Right kidney (tissue), 9 donors: Measurements from ENCODE around the gene LIPC.

Experiments
- DNase-seq: peaks from one replicate; pipeline ENCODE4 v3.0.0-alpha.2; 2016
- long read RNA-seq, 8 donors: transcript quantifications; one replicate each; lab custom pipeline, GENCODE V29; 2026

LIPC gene
- long read RNA-seq, donor 1, transcript LIPC-201 (9 exons, 2,751 nt) = major isoform, 11 of 11 reads
- long read RNA-seq, donor 1, partial matches to known transcripts = 0 of 11 reads
- long read RNA-seq, donor 1, other reads (novel, unspliced or antisense) = 0 of 11 reads
- long read RNA-seq, donor 2, partial matches to known transcripts = 0 of 2 reads
- long read RNA-seq, donor 2, other reads (novel, unspliced or antisense) = 0 of 2 reads
- long read RNA-seq, donor 3 = 0 reads
- long read RNA-seq, donor 4, partial matches to known transcripts = 0 of 2 reads
- long read RNA-seq, donor 4, other reads (novel, unspliced or antisense) = 0 of 2 reads
- long read RNA-seq, donor 5, transcript LIPC-201 (9 exons, 2,751 nt) = major isoform, 7 of 7 reads
- long read RNA-seq, donor 5, partial matches to known transcripts = 0 of 7 reads
- long read RNA-seq, donor 5, other reads (novel, unspliced or antisense) = 0 of 7 reads
- long read RNA-seq, donor 6, partial matches to known transcripts = 0 of 2 reads
- long read RNA-seq, donor 6, other reads (novel, unspliced or antisense) = 0 of 2 reads
- long read RNA-seq, donor 7 = 0 reads
- long read RNA-seq, donor 8, partial matches to known transcripts = 0 of 1 reads
- long read RNA-seq, donor 8, other reads (novel, unspliced or antisense) = 0 of 1 reads

- DNase-seq = no peak
These were observed at the start of gene LIPC for GRCh38 chr15:58431221-58432149. LIPC (plus strand) TSS chr15:58431991; CDS start chr15:58432033, 42 bp downstream.

- DNase-seq = no peak
These were observed 47.9 kb upstream of the LIPC start for GRCh38 chr15:58383876-58384275.

DNA sequence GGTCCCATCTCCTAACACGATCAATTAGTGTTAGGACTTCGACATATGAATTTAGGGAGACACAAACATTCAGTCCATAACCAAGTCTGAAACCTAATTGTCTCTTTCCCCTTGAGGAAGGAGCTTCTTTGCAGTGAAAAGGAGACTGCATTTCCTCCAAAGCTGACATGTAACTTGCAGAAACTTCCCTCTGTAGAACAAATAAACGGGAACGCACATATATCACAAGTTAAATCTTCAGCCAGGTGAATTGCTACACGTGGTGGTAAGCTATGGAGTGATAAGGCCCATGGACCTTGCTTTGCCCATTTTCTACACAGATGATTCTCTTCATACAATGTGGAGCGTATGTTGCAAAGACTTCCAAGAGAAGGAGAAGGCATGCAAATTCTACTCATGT is 47.1 kb upstream of the LIPC start:
- DNase-seq = no peak

DNA sequence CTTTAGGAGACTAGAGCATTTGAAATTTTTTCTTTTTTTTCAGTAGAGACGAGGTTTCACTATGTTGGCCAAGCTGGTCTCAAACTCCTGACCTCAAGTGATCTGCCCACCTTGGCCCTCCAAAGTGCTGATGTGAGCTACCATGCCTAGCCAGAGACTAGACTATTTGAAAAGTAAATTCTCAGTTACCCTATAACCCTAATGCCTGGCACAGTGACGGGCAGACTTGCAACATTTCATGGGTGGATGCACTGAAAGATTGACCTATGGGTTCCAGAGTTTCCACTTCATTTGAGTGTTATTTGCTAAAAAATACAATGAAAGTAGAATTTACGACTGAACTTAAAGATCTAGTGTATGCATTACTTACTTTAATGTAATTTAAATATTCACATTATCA is 45.7 kb upstream of the LIPC start:
- DNase-seq = no peak

DNA sequence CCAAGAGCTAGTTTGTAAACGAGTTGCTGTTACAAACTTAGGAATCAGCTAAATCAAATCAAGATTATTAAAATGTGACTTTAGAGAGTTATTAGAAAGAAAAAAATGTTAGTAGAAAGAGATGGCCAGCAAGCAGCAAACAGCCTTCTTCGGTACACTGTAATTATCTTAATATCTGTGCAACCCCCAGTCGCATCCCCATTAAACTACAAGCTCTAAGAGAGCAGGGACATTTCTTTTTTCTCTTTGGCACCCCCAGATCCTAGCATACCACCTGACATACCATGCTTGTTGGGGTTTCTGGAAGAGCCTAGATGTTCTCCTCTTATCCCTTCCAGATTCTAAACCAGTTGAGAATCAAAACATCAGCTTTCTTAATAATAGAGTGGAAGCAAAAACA is 45.1 kb upstream of the LIPC start:
- no peak for DNase-seq

- no peak for DNase-seq
These were observed 44.7 kb upstream of the LIPC start for GRCh38 chr15:58387130-58387529.

DNA sequence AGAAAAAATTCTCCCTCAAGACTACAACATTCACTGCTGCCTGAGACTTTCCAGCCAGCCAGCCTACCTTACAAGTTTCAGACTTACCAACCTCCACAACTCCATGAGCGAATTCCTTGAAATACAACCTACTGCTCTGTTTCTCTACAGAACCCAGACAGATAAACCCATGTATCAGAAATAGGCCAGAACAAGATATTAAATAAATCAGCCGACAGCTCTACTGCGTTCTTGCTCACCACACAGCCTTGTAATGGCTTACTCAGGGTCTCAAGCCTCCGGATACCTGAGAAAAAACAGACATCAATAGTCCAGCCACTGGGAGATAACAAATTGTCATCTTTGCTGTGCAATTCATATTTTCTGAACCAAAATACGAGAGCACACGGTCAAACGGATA is 43.6 kb upstream of the LIPC start:
- DNase-seq = no peak

GRCh38 chr15:58390118-58390517 is 41.7 kb upstream of the LIPC start:
- no peak for DNase-seq

DNA sequence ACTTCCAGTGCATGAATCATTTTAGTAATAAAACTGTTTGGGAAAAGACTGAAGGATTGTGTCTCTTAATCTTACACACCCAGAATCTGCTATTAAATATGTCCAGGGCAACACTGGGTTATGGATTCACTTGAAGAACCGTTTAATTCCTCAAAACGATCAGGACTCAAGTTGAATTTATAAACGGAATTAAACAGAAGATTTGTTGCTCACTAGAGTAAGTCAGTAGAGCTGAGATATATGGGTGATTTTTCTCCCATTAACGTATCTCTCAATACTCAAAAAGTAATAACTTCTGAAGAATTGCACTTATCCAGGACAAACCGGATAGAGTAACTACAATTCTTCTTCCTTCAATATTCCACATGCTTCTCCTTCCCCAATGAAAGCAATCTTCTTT is 41.1 kb upstream of the LIPC start:
- no peak for DNase-seq

- no peak for DNase-seq
These were observed 40.7 kb upstream of the LIPC start for GRCh38 chr15:58391088-58391487.

GRCh38 chr15:58392141-58392540 is 39.6 kb upstream of the LIPC start:
- DNase-seq = no peak

- DNase-seq = no peak
These were observed 39.1 kb upstream of the LIPC start for GRCh38 chr15:58392611-58393161.

GRCh38 chr15:58393241-58393662 is 38.5 kb upstream of the LIPC start:
- DNase-seq = peak; percentile 74

GRCh38 chr15:58396181-58396580 is 35.6 kb upstream of the LIPC start:
- DNase-seq = no peak

DNA sequence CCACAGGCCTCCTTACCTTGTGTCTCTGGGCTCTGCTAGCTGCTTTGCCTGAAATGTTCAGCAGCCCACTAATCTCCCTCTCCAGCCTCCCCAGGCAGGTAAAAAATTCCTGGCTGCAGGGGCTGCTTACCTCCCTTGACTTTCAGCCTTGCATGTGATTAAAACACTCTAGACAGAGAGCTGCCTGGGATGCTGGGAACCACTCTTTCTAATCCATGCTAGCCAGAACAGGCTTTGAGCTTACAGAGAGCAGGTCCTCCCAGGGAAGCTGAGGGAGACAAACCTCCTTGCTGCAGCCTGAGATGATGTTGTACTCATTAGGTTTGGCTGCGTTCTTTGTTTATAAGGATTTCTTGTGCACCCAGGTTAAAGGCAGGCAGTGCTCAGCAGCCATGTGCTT is 33.7 kb upstream of the LIPC start:
- no peak for DNase-seq

- no peak for DNase-seq
These were observed 33.1 kb upstream of the LIPC start for GRCh38 chr15:58398643-58399042.

GRCh38 chr15:58399739-58400138 is 32.1 kb upstream of the LIPC start:
- no peak for DNase-seq

GRCh38 chr15:58401276-58401675 is 30.5 kb upstream of the LIPC start:
- DNase-seq = no peak

GRCh38 chr15:58401991-58402649 is 29.7 kb upstream of the LIPC start:
- DNase-seq = no peak

DNA sequence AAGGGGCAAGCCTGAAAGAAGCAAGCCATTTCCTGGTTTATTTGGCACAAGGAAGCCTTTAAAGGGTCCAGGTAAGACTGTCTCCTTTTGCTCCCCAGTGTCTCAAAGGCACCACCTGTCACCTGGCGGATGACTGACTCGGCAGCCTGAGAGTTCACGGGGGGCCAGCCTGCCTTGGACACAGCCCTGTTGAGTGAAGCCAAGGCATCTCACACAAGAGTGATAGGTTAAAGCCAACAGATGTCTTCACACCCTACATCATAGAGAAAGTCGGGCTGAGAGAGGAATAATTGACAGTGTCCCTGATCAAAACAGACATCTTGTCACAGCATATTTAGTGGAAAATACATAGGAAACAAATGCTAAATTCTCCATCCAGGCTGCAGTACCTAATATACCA is 28.2 kb upstream of the LIPC start:
- DNase-seq = no peak

GRCh38 chr15:58404020-58404419 is 27.8 kb upstream of the LIPC start:
- DNase-seq = no peak

DNA sequence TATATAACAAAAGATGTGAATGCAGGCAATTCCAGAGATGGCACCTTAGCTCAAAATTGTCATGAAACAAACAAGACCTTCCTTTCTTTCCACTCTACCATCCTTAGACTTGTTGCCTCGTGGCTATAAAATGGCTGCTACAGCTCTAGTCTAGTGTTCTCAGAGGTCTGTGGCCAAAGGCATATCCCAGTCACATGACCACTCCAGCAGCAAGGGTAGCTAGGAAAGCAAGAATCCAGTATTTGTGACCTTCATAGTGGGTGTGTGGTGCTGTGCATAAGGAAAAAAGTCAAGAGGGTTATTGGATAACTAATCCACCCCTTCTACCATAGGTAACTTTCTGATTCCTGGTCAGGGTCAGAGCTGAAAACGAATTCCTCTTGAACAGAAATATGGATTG is 27.1 kb upstream of the LIPC start:
- no peak for DNase-seq
